Activated naive CD8-positive, alpha-beta T cell treated with anti-CD3 and anti-CD28 coated beads for 36 hours (primary cell): ENCODE data around the gene NSUN3. TPM values are rescaled to one million over a fixed set of nuclear protein-coding genes. Genes with fewer than 3 reads are reported as not detected.
"Not testable (repeated sequence)": the region's sequence is repeated elsewhere in the genome, so short reads cannot be mapped to it uniquely, and the experiment has no call there.

Source experiments
- DNase-seq: peaks from one replicate; pipeline ENCODE4 v3.0.0; 2021
- H3K27ac Mint-ChIP-seq: one replicate; pipeline ENCODE4 v1.8.0; 2022; ENCODE audit warnings: mild to moderate bottlenecking, moderate library complexity, mixed read lengths
- H3K27me3 Mint-ChIP-seq: one replicate; pipeline ENCODE4 v1.8.0; 2022; ENCODE audit warnings: mild to moderate bottlenecking, mixed read lengths
- H3K36me3 Mint-ChIP-seq: one replicate; pipeline ENCODE4 v1.8.0; 2021; ENCODE audit warnings: mild to moderate bottlenecking, mixed read lengths
- H3K4me1 Mint-ChIP-seq: one replicate; pipeline ENCODE4 v1.8.0; 2021; ENCODE audit warnings: mixed read lengths
- H3K4me3 Mint-ChIP-seq: one replicate; pipeline ENCODE4 v1.8.0; 2022; ENCODE audit warnings: mild to moderate bottlenecking, moderate library complexity, mixed read lengths
- H3K9me3 Mint-ChIP-seq: one replicate; pipeline ENCODE4 v1.8.0; 2022; ENCODE audit warnings: mixed read lengths
- total RNA-seq, 2 experiments: library from RNA; stranded (reverse); gene quantifications; one replicate each; pipeline ENCODE4 v1.2.3, GENCODE V29; 2021

The NSUN3 gene
- total RNA-seq, 2 experiments from 2014 or later = 13.2 to 13.5 TPM

GRCh38 chr3:94063496-94064119 is 747 bp downstream of the NSUN3 start:
- Mint-ChIP-seq H3K4me1 (peaks cover 37% of the 10 kb centered on the region), H3K9me3 (peaks cover 3% of the 10 kb centered on the region), H3K27me3 (no peaks in the 10 kb centered on the region), H3K36me3 (peaks cover 46% of the 10 kb centered on the region), H3K4me3 (peak overlapping the region; percentile 97), H3K27ac (peak overlapping the region; percentile 99)
- no peak for DNase-seq

GRCh38 chr3:94064243-94064860 is 1.5 kb downstream of the NSUN3 start:
- Mint-ChIP-seq H3K36me3 (peaks cover 47% of the 10 kb centered on the region), H3K9me3 (peaks cover 3% of the 10 kb centered on the region), H3K4me3 (peak overlapping the region; percentile 97), H3K27me3 (no peaks in the 10 kb centered on the region), H3K4me1 (peaks cover 42% of the 10 kb centered on the region), H3K27ac (peak overlapping the region; percentile 99)
- DNase-seq = no peak

GRCh38 chr3:94065122-94065521 is 2.3 kb downstream of the NSUN3 start:
- Mint-ChIP-seq H3K27ac (no peak overlapping the region), H3K9me3 (peaks cover 3% of the 10 kb centered on the region), H3K27me3 (no peaks in the 10 kb centered on the region), H3K4me3 (no peak overlapping the region), H3K4me1 (peaks cover 44% of the 10 kb centered on the region), H3K36me3 (peaks cover 47% of the 10 kb centered on the region)
- no peak for DNase-seq

- DNase-seq = no peak
- Mint-ChIP-seq H3K9me3 (peaks cover 3% of the 10 kb centered on the region), H3K4me1 (peaks cover 45% of the 10 kb centered on the region), H3K4me3 (no peak overlapping the region), H3K27ac (no peak overlapping the region), H3K27me3 (no peaks in the 10 kb centered on the region), H3K36me3 (peaks cover 42% of the 10 kb centered on the region)
These were observed 3.1 kb downstream of the NSUN3 start for GRCh38 chr3:94065819-94066480.

- Mint-ChIP-seq H3K4me3 (no peak overlapping the region), H3K4me1 (peaks cover 53% of the 10 kb centered on the region), H3K27me3 (no peaks in the 10 kb centered on the region), H3K36me3 (peaks cover 40% of the 10 kb centered on the region), H3K9me3 (peaks cover 3% of the 10 kb centered on the region), H3K27ac (no peak overlapping the region)
- no peak for DNase-seq
These were observed 3.9 kb downstream of the NSUN3 start for GRCh38 chr3:94066506-94067500.

- Mint-ChIP-seq H3K27ac (no peak overlapping the region), H3K36me3 (peaks cover 58% of the 10 kb centered on the region), H3K9me3 (peaks cover 3% of the 10 kb centered on the region), H3K27me3 (no peaks in the 10 kb centered on the region), H3K4me3 (no peak overlapping the region), H3K4me1 (peaks cover 59% of the 10 kb centered on the region)
- DNase-seq = no peak
These were observed 6.4 kb downstream of the NSUN3 start for GRCh38 chr3:94069194-94069813.

GRCh38 chr3:94070341-94070911 is 7.6 kb downstream of the NSUN3 start:
- Mint-ChIP-seq H3K36me3 (peaks cover 57% of the 10 kb centered on the region), H3K27ac (peak overlapping the region; percentile 65), H3K4me1 (peaks cover 57% of the 10 kb centered on the region), H3K4me3 (no peak overlapping the region), H3K9me3 (peaks cover 3% of the 10 kb centered on the region), H3K27me3 (no peaks in the 10 kb centered on the region)
- DNase-seq = no peak

- Mint-ChIP-seq H3K36me3 (peaks cover 61% of the 10 kb centered on the region), H3K27ac (peak overlapping the region; percentile 4), H3K4me1 (peaks cover 48% of the 10 kb centered on the region), H3K4me3 (no peak overlapping the region), H3K9me3 (peaks cover 2% of the 10 kb centered on the region), H3K27me3 (no peaks in the 10 kb centered on the region)
- DNase-seq = no peak
These were observed 8.9 kb downstream of the NSUN3 start for GRCh38 chr3:94071713-94072284.

- Mint-ChIP-seq H3K36me3 (peaks cover 62% of the 10 kb centered on the region), H3K4me3 (no peak overlapping the region), H3K27me3 (no peaks in the 10 kb centered on the region)
These were observed 13.2 kb downstream of the NSUN3 start for GRCh38 chr3:94076055-94076454.

GRCh38 chr3:94080552-94080951 is 17.7 kb downstream of the NSUN3 start:
- H3K27ac Mint-ChIP-seq, DNase-seq, H3K9me3 Mint-ChIP-seq, H3K4me3 Mint-ChIP-seq, H3K27me3 Mint-ChIP-seq: not testable (repeated sequence)
- Mint-ChIP-seq H3K4me1 (peaks cover 42% of the 10 kb centered on the region), H3K36me3 (peaks cover 42% of the 10 kb centered on the region)

More at GRCh38 chr3:94076055-94076454, 13.2 kb downstream of the NSUN3 start:
- H3K9me3 Mint-ChIP-seq = no peaks in the 10 kb centered on the region
- no peak for DNase-seq
- peaks cover 55% of the 10 kb centered on the region for H3K4me1 Mint-ChIP-seq
- H3K27ac Mint-ChIP-seq = no peak overlapping the region

- Mint-ChIP-seq H3K27me3 (no peaks in the 10 kb centered on the region), H3K4me1 (peaks cover 44% of the 10 kb centered on the region), H3K4me3 (no peak overlapping the region), H3K9me3 (no peaks in the 10 kb centered on the region), H3K27ac (no peak overlapping the region), H3K36me3 (peaks cover 30% of the 10 kb centered on the region)
- no peak for DNase-seq
These were observed 19.0 kb downstream of the NSUN3 start for GRCh38 chr3:94081884-94082283.

- Mint-ChIP-seq H3K27ac (no peak overlapping the region), H3K4me3 (no peak overlapping the region), H3K36me3 (peaks cover 27% of the 10 kb centered on the region)
These were observed 19.6 kb downstream of the NSUN3 start for GRCh38 chr3:94082391-94082937.

GRCh38 chr3:94083261-94083660 is 20.4 kb downstream of the NSUN3 start:
- no peak for DNase-seq
- Mint-ChIP-seq H3K27me3 (no peaks in the 10 kb centered on the region), H3K4me3 (no peak overlapping the region), H3K9me3 (no peaks in the 10 kb centered on the region), H3K36me3 (peaks cover 26% of the 10 kb centered on the region), H3K27ac (no peak overlapping the region), H3K4me1 (peaks cover 33% of the 10 kb centered on the region)

More at GRCh38 chr3:94082391-94082937, 19.6 kb downstream of the NSUN3 start:
- Mint-ChIP-seq H3K4me1 (peaks cover 41% of the 10 kb centered on the region), H3K9me3 (no peaks in the 10 kb centered on the region), H3K27me3 (no peaks in the 10 kb centered on the region)
- DNase-seq = no peak
